Measurements from ENCODE around the gene PTPRN2. TPM values are rescaled to one million over a fixed set of nuclear protein-coding genes. Genes with fewer than 3 reads are reported as not detected.

The PTPRN2 gene
- total and polyA plus RNA-seq, 2 of the 8 experiments (the other 6 are each of a cell fraction or from before 2014, with no cell fraction given) = 2.6 to 4.5 TPM

DNA sequence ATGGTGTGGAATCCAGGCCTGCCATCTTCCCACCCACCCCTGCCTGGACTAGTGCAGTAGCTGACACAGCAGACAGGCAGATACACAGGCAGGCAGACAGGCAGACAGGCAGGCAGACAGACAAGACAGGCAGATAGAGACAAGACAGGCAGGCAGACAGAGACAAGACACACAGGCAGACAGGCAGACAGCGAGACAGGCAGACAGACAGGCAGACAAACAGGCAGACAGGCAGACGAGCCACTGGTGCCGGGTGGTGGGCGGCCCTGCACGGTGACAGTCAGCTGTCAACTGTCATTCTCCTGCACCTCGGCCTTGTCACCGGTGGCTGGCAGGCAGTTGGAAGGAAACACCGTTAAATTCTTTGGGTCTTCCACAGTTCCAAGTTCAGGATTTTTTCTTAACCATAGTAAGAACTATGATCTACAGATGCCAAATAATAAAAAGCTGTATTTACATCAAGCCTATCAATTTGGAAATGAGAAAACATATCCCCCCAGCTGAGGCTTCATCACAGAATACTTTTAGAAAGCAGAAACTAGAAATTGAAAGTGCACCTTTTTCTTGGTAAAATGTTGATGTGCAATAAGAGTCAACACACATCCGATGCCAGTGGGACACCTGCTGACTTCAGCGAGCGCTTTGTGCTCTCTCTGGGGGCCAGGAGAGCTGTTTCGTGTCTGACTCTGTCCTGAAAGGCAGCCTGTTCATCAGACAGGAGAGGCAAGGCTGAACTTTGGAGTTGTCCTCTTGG is 1000.4 kb downstream of the PTPRN2 start (continued):
- TF ChIP-seq, protein P1, sequence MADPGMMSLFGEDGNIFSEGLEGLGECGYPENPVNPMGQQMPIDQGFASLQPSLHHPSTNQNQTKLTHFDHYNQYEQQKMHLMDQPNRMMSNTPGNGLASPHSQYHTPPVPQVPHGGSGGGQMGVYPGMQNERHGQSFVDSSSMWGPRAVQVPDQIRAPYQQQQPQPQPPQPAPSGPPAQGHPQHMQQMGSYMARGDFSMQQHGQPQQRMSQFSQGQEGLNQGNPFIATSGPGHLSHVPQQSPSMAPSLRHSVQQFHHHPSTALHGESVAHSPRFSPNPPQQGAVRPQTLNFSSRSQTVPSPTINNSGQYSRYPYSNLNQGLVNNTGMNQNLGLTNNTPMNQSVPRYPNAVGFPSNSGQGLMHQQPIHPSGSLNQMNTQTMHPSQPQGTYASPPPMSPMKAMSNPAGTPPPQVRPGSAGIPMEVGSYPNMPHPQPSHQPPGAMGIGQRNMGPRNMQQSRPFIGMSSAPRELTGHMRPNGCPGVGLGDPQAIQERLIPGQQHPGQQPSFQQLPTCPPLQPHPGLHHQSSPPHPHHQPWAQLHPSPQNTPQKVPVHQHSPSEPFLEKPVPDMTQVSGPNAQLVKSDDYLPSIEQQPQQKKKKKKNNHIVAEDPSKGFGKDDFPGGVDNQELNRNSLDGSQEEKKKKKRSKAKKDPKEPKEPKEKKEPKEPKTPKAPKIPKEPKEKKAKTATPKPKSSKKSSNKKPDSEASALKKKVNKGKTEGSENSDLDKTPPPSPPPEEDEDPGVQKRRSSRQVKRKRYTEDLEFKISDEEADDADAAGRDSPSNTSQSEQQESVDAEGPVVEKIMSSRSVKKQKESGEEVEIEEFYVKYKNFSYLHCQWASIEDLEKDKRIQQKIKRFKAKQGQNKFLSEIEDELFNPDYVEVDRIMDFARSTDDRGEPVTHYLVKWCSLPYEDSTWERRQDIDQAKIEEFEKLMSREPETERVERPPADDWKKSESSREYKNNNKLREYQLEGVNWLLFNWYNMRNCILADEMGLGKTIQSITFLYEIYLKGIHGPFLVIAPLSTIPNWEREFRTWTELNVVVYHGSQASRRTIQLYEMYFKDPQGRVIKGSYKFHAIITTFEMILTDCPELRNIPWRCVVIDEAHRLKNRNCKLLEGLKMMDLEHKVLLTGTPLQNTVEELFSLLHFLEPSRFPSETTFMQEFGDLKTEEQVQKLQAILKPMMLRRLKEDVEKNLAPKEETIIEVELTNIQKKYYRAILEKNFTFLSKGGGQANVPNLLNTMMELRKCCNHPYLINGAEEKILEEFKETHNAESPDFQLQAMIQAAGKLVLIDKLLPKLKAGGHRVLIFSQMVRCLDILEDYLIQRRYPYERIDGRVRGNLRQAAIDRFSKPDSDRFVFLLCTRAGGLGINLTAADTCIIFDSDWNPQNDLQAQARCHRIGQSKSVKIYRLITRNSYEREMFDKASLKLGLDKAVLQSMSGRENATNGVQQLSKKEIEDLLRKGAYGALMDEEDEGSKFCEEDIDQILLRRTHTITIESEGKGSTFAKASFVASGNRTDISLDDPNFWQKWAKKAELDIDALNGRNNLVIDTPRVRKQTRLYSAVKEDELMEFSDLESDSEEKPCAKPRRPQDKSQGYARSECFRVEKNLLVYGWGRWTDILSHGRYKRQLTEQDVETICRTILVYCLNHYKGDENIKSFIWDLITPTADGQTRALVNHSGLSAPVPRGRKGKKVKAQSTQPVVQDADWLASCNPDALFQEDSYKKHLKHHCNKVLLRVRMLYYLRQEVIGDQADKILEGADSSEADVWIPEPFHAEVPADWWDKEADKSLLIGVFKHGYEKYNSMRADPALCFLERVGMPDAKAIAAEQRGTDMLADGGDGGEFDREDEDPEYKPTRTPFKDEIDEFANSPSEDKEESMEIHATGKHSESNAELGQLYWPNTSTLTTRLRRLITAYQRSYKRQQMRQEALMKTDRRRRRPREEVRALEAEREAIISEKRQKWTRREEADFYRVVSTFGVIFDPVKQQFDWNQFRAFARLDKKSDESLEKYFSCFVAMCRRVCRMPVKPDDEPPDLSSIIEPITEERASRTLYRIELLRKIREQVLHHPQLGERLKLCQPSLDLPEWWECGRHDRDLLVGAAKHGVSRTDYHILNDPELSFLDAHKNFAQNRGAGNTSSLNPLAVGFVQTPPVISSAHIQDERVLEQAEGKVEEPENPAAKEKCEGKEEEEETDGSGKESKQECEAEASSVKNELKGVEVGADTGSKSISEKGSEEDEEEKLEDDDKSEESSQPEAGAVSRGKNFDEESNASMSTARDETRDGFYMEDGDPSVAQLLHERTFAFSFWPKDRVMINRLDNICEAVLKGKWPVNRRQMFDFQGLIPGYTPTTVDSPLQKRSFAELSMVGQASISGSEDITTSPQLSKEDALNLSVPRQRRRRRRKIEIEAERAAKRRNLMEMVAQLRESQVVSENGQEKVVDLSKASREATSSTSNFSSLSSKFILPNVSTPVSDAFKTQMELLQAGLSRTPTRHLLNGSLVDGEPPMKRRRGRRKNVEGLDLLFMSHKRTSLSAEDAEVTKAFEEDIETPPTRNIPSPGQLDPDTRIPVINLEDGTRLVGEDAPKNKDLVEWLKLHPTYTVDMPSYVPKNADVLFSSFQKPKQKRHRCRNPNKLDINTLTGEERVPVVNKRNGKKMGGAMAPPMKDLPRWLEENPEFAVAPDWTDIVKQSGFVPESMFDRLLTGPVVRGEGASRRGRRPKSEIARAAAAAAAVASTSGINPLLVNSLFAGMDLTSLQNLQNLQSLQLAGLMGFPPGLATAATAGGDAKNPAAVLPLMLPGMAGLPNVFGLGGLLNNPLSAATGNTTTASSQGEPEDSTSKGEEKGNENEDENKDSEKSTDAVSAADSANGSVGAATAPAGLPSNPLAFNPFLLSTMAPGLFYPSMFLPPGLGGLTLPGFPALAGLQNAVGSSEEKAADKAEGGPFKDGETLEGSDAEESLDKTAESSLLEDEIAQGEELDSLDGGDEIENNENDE (IDR thresholded peaks at IDR 0.05; ENCODE audit: insufficient replicate concordance, low read length) = no peak
- TF ChIP-seq, protein P2, sequence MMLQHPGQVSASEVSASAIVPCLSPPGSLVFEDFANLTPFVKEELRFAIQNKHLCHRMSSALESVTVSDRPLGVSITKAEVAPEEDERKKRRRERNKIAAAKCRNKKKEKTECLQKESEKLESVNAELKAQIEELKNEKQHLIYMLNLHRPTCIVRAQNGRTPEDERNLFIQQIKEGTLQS (IDR thresholded peaks at IDR 0.05; ENCODE audit: insufficient read depth, low read depth, low read length) = no peak
- TF ChIP-seq GABPA (IDR thresholded peaks at IDR 0.05; ENCODE audit: borderline replicate concordance, insufficient read depth, low read length) (no peak), KDM1A (IDR thresholded peaks at IDR 0.05; ENCODE audit: borderline replicate concordance, low read length) (no peak), RNF2 (IDR thresholded peaks at IDR 0.05; ENCODE audit: borderline replicate concordance, low read depth, low read length, missing control alignments, poor library complexity, severe bottlenecking) (no peak), NANOG (IDR thresholded peaks at IDR 0.05; ENCODE audit: insufficient read depth, low read depth, low read length, poor library complexity, severe bottlenecking) (no peak), SIX5 (IDR thresholded peaks at IDR 0.05; ENCODE audit: low read depth, low read length) (no peak), CHD1 (IDR thresholded peaks at IDR 0.05; ENCODE audit: low read depth, low read length) (no peak), CEBPB (IDR thresholded peaks at IDR 0.05; ENCODE audit: low read depth, low read length) (no peak)

Measured in H1 (cell line).